ENCODE results near the gene CCDC154. TPM values are rescaled to one million over a fixed set of nuclear protein-coding genes. Genes with fewer than 3 reads are reported as not detected.

The CCDC154 gene
- total and polyA plus RNA-seq, 2 donors (not counting 3 experiments of a cell fraction or from before 2014, with no cell fraction given), result 0.65 to 0.75 TPM

- H2AFZ ChIP-seq (ENCODE audit: low read depth, low read length), result no peak overlapping the region
- dilution Hi-C loops (cut with MboI; ENCODE audit: extremely low pct_ligation_motif_present, low sequenced_read_pairs) (no loop called here), intact Hi-C loops (cut with micrococcal nuclease) (no loop called here)
- no peaks in the 10 kb centered on the region for H4K20me1 ChIP-seq (replicated peaks; ENCODE audit: control insufficient read depth, extremely low read depth, insufficient read depth, low read length)
- no peak overlapping the region for H3K9ac ChIP-seq (replicated peaks; ENCODE audit: extremely low read depth, insufficient read depth, low read length)
- FAIRE-seq (no peak), DNase-seq (ENCODE audit: low read depth, low spot score) (no peak)
- H3K27me3 ChIP-seq (ENCODE audit: control insufficient read depth in 2 of 2, insufficient read depth in 2 of 2, low read length in 2 of 2), result no peaks in the 10 kb centered on the region
- no peaks in the 10 kb centered on the region for H3K36me3 ChIP-seq (ENCODE audit: control insufficient read depth in 2 of 2, extremely low read depth in 1 of 2, insufficient read depth in 2 of 2, low read length in 2 of 2)
- ChIA-PET POLR2A (interaction anchor here (0.6 kb wide), 1 partner anchor 1183 kb away, joined by 4 read pairs; no protein-coding TSS in a partner anchor), CTCF (interaction anchor here (0.7 to 2.7 kb wide), 3 partner anchors 49 to 1042 kb away, joined by 3 to 19 read pairs (median 5); no protein-coding TSS in a partner anchor)
- H3K27ac ChIP-seq (ENCODE audit: insufficient read depth, low read depth, low read length), result no peak overlapping the region
- no peak overlapping the region for H3K4me3 ChIP-seq (replicated peaks in 1 of 3; ENCODE audit: insufficient read depth in 1 of 3, low read depth in 1 of 3, low read length in 3 of 3)
- no peaks in the 10 kb centered on the region for H3K9me3 ChIP-seq (replicated peaks; ENCODE audit: control insufficient read depth, insufficient read depth, low read length)
- H3K79me2 ChIP-seq (ENCODE audit: control insufficient read depth, insufficient read depth, low read length), result no peaks in the 10 kb centered on the region
- BruUV-seq (replicated peaks), result no TSS peak
- H3K4me2 ChIP-seq (ENCODE audit: insufficient read depth, low read length), result no peak overlapping the region
- no peak for TF ChIP-seq CTCF (IDR thresholded peaks at IDR 0.05; ENCODE audit: extremely low read depth in 1 of 2, insufficient read depth in 1 of 2, low read depth in 1 of 2, low read length in 2 of 2)
- H3K4me1 ChIP-seq (ENCODE audit: control insufficient read depth, extremely low read depth, insufficient read depth, low read length), result peaks cover 8% of the 10 kb centered on the region
- H3K9me1 ChIP-seq (replicated peaks; ENCODE audit: control insufficient read depth, extremely low read depth, insufficient read depth, low read length), result no peaks in the 10 kb centered on the region
These were observed 31.5 kb downstream of the CCDC154 start for GRCh38 chr16:1412847-1413246.

- ChIA-PET POLR2A (interaction anchor here (0.5 kb wide), 1 partner anchor 215 kb away, joined by 3 read pairs; no protein-coding TSS in a partner anchor), CTCF (interaction anchor here (1.0 to 2.0 kb wide), 3 partner anchors 13 to 86 kb away, joined by 3 to 6 read pairs (median 4); partner anchors contain the start of gene UQCC4)
- Histone ChIP-seq H3K4me1 (ENCODE audit: control insufficient read depth, extremely low read depth, insufficient read depth, low read length) (peaks cover 5% of the 10 kb centered on the region), H3K4me3 (replicated peaks in 1 of 3; ENCODE audit: insufficient read depth in 1 of 3, low read depth in 1 of 3, low read length in 3 of 3) (peak overlapping the region; percentile 35 to 51 (median 46)), H3K36me3 (ENCODE audit: control insufficient read depth in 2 of 2, extremely low read depth in 1 of 2, insufficient read depth in 2 of 2, low read length in 2 of 2) (peaks cover 0 to under 1% of the 10 kb centered on the region in 2 experiments), H3K9me3 (replicated peaks; ENCODE audit: control insufficient read depth, insufficient read depth, low read length) (no peaks in the 10 kb centered on the region), H3K27ac (ENCODE audit: insufficient read depth, low read depth, low read length) (no peak overlapping the region), H4K20me1 (replicated peaks; ENCODE audit: control insufficient read depth, extremely low read depth, insufficient read depth, low read length) (no peaks in the 10 kb centered on the region), H3K79me2 (ENCODE audit: control insufficient read depth, insufficient read depth, low read length) (no peaks in the 10 kb centered on the region), H3K9me1 (replicated peaks; ENCODE audit: control insufficient read depth, extremely low read depth, insufficient read depth, low read length) (no peaks in the 10 kb centered on the region), H3K9ac (replicated peaks; ENCODE audit: extremely low read depth, insufficient read depth, low read length) (peak overlapping the region; percentile 8), H3K27me3 (ENCODE audit: control insufficient read depth in 2 of 2, insufficient read depth in 2 of 2, low read length in 2 of 2) (no peaks in the 10 kb centered on the region), H2AFZ (ENCODE audit: low read depth, low read length) (peak overlapping the region; percentile 84), H3K4me2 (ENCODE audit: insufficient read depth, low read length) (peak overlapping the region; percentile 60)
- dilution Hi-C loops (cut with MboI; ENCODE audit: extremely low pct_ligation_motif_present, low sequenced_read_pairs) (no loop called here), intact Hi-C loops (cut with micrococcal nuclease) (loop anchor here (5.0 to 10.0 kb wide), 2 partner anchors 104 to 134 kb away; partner anchors contain the start of gene UBE2I)
- no peak for TF ChIP-seq POLR2AphosphoS5 (IDR thresholded peaks at IDR 0.05; ENCODE audit: insufficient read depth, low read depth, low read length)
- peak; percentile 80 for TF ChIP-seq MAX (IDR thresholded peaks at IDR 0.05; ENCODE audit: insufficient read depth, insufficient read length)
- no peak for TF ChIP-seq MYC (IDR thresholded peaks at IDR 0.05; ENCODE audit: low read depth, low read length)
- BruUV-seq (replicated peaks), result no TSS peak
- DNase-seq (ENCODE audit: low read depth, low spot score) (peak; percentile 92), FAIRE-seq (peak; percentile 95)
These were observed 36.1 kb downstream of the CCDC154 start for GRCh38 chr16:1408171-1408837.

Measured in endothelial cell of umbilical vein (primary cell).